ENCODE results near the gene MUS81.

Gene MUS81

DNA sequence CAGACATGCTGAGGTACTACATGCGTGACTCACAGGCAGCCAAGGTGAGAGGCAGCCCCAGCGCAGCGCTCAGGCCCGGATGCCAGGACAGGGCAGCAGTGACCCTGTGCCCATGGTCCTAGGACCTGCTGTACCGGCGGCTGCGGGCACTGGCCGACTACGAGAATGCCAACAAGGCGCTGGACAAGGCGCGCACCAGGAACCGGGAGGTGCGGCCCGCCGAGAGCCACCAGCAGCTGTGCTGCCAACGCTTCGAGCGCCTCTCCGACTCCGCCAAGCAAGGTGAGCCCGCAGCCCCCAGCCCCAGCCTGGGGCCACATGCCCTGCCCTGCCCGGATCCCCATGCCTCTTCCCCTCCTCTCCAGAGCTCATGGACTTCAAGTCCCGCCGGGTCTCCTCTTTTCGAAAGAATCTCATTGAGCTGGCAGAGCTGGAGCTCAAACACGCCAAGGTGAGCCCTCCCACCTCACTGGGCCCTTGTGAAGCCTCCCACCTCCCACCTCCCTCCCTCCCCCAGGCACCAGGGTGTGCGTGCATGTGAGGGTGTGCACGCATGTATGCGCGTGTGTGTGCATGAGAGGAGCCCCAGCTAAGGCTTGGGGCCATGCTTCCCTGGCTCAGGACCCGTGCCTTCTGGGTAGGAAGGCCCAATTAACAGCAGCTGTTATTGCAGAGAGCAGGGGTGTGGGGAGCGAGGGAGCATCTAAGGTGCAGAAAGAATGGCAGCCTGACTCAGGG lies 7.6 kb upstream of the MUS81 start:
- TF ChIP-seq POLR2A (IDR thresholded peaks at IDR 0.05; ENCODE audit: low read depth, low read length) = no peak
- DNase-seq (ENCODE audit: insufficient read length, low spot score) (no peak), FAIRE-seq (no peak)

DNA sequence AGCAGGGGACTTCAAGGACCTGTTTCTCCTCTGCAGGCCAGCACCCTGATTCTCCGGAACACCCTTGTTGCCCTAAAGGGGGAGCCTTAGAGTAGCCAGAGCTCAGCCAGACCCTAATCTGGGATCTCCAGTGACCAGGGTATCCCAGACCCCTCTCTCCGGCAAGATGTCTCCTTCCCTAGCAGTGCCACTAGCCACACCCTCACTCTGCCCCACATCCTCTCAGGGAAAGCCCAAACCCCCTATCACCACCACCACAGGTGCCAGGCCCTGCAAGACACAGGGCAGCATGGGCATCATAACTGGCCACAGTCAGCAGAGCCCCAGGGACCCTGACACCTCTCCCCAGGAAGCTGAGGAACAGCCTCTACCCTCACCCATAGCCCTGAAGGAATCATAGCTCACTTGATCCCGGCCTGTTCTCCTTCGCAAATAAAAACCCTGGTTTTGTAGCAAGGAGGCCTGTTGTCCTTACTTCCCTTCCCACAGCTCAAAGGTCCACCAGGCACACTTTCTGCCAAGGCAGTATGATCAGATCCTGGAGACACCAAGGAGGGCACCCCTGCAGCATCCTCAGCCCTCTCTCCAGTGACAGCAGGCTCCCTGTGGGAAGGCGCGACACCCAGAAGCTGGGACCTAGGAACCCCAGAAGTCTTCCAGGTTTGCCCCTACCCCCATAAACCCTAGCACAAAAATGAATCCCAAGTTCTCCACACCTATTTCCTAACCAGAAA lies 6.8 kb upstream of the MUS81 start:
- FAIRE-seq (no peak), DNase-seq (ENCODE audit: insufficient read length, low spot score) (no peak)
- TF ChIP-seq POLR2A (IDR thresholded peaks at IDR 0.05; ENCODE audit: low read depth, low read length) = no peak

DNA sequence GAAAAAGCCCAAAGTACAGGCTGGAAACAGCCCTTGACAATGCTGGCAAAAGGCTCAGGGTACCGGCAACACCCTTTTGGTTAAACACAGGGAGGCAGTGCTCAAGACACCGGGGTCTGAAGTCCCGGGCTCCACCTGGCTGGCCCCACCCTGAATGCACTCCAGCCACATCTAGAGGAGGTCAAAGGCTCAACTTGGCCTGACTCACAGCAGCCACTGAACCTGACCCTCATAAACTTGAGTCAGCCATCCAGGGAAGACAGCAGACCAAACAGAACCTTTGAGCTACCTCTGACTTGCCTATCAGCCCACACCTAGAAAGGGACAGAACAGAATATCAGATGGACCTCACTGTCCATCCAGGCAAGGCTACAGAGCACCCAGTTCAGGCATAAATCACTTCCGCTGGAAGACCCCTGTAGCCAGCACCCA lies 6.1 kb upstream of the MUS81 start:
- FAIRE-seq (no peak), DNase-seq (ENCODE audit: insufficient read length, low spot score) (no peak)
- TF ChIP-seq POLR2A (IDR thresholded peaks at IDR 0.05; ENCODE audit: low read depth, low read length) = no peak

DNA sequence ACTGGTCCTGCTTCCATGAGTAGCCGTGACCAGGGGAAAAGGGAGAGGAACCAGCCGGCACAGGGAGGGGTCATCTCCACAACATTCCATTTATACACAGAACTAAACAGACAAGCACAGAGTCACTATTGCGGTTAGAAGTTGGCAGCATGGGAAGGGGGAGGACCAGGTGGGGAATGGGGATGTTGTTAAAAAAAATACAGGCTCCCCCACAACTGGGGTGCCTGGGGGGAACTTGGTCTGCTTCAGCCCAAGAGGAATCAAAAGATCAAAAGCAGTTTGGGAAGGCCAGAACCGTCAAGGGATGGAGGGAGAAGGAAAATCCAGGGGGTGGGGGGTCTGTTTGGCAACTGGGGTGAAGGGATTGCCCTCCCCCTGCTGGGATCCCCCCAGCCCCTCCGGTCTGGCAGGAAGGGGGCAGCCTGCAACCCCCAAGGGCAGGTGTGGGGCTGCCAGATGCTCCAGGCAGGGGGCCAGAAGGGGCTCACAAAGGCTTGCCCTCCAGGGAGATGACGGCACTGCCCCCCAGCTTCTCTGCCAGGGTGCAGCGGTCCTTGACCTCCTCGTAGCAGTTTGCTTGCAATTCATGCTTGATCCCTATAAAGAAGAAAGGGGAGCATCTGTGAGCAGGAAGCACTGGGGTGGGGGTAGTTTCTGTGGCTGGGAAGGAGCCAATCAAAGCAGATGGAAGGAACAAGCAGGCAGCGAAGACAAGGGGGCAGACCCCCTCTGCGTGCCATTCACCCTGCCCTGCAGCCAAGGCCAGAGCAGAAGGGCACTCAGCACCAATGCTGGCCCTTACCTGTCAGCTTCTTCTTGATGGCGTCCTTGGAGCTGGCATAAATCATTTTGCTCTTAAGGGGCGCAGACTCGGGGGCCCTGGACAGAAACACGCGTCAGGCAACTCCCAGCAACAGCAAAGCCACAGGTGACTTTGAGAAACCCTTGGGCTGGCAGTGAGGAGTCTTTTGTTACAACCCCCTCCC lies 5.1 kb upstream of the MUS81 start:
- TF ChIP-seq POLR2A (IDR thresholded peaks at IDR 0.05; ENCODE audit: low read depth, low read length) = no peak
- FAIRE-seq (no peak), DNase-seq (ENCODE audit: insufficient read length, low spot score) (no peak)

DNA sequence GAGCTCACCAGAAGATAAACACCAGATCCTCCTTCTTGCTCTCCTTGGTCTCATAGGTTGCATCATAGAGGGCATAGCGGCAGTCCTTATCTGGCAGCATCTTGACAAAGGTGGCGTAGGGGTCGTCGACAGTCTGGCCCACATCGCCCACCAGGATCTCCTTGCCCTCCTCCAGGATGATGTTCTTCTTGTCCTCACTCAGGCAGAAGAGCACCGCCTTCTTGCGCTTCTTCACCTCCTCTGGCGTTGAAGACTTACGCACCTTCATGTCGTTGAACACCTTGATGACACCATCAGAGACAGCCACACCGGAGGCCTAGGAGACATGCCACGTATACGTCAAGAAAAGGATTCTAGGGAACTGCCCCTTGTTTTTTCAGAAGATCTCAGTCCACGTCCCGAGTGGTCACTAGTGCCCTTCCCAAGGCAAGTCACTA lies 4.3 kb upstream of the MUS81 start:
- DNase-seq (ENCODE audit: insufficient read length, low spot score) = no peak
- FAIRE-seq = no peak
- no peak for TF ChIP-seq POLR2A (IDR thresholded peaks at IDR 0.05; ENCODE audit: low read depth, low read length)

DNA sequence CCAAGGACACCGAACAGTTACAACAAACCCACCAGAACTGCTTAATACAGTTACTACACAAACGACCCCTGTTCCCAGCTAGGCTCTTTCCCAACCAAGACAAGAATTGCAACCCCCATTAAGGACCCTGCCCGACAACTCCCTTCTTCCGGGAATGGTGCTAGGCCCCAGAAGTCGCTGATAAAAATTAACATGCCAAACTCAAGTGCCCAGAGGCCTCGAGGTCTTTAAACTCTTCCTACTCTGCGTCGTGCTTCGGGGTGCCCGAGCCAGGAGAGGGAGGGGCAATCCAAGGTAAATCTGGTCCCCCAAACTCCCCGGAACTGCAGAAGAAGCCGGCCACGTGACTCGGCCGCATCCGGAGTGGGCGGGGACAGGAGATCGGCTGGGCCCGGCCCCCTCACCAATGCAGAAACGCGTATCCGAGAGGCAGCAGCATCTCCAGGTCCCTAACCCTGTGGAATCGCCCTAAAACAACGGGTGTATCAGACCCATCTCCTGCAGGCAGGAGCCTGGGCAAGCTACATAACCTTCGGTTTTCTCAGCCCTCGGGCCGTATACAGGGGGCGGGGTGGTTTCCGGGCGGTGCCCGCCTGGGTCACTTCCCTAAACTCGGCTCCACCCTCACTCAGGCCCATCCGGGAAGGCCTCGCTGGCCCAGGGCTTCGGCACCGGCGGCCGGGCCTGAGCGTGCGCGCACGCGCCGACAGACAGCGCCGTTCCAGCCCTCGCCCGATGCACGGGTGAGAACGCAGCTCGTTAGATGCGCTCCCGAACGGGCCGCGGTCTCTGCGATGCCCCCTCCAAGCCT lies 3.3 kb upstream of the MUS81 start:
- DNase-seq (ENCODE audit: insufficient read length, low spot score) (peak; percentile 44), FAIRE-seq (no peak)
- TF ChIP-seq POLR2A (IDR thresholded peaks at IDR 0.05; ENCODE audit: low read depth, low read length) = peak; percentile 60

DNA sequence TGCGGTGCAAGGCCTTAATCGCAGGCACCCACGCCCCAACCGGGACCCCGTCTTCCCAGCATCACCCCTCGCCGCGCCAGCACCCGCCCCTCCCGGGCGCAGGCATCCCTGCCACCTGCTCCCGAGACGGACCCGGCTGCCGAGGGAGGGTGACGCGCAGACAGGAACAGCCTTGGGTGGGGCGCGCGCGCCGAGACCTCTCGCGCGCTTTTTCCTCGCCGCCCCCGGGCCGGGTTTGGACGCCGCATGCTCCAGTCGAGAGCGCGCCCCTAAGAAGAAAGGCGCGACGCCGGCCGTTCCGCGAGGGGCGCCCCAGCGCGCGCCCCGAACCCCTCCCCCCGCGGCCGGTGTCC lies 2.8 kb upstream of the MUS81 start:
- no peak for TF ChIP-seq POLR2A (IDR thresholded peaks at IDR 0.05; ENCODE audit: low read depth, low read length)
- DNase-seq (ENCODE audit: insufficient read length, low spot score) (no peak), FAIRE-seq (no peak)

DNA sequence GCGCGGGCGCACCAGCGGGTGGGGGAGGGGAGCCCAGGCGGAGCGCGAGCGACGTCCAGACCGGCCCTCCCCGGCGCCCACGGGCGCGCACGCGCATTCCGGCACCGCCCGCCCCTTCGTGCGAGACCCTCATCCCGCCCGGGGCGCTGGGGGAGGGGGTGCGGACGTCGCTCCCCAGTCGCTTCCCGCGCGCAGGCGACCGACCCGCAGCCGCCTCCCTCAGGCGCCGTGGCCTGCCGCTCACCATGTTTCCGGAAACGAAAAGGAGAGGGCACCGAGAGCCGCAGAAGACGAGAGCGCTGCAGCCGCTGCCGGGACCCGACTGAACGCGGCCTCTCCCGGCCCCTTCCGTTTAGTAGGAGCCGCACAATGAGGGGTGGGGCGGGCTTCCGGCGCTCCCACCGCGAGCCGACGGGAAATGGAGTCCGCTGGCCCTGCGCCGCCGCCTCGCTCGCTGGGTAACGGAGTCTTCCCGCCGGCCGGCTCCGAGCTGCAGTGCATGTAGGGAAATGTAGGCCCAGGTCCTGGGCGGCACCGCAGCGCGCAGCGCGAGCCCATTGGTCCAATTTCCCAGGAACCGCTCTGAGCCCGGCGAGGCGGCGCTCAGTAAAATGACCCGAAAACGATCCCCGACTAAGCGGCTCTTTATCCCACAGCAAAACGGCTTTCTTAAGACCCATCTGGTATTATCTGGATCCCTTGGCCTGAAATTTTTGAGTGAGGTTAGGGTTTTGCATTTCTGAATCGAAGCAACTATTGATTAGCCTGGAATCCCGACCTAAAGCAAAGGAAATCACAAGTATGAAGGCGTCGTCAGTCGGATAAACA lies 2.2 kb upstream of the MUS81 start, which contains the start of gene CFL1:
Gene CFL1, minus strand, starts transcription at position 328 of the 828 bp plus-strand sequence. Its CDS starts 81 bp downstream, at position 247.
- TF ChIP-seq POLR2A (IDR thresholded peaks at IDR 0.05; ENCODE audit: low read depth, low read length) = peak; percentile 99
- no peak for FAIRE-seq
- peak; percentile 86 for DNase-seq (ENCODE audit: insufficient read length, low spot score)

DNA sequence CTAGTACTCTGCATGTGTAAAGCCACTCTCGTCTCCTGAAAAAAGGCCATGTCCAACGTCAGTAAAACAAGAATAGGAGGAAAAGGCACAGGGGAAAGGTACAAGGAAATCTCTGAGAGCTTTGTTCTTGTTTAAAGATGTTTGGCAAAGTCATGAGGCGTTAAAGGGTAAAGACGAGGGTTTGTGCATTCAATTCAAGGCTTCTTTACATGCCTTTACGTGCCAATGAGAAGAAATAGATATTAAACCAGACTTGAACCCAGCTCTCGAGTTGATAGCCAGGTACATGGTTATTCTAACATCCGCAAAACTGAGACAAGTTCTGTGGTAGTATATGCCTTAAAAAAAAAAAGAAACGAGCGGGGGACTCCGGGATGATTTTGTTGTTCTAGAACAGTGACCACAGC lies 1.5 kb upstream of the MUS81 start:
- TF ChIP-seq POLR2A (IDR thresholded peaks at IDR 0.05; ENCODE audit: low read depth, low read length) = no peak
- no peak for DNase-seq (ENCODE audit: insufficient read length, low spot score)
- FAIRE-seq = no peak

DNA sequence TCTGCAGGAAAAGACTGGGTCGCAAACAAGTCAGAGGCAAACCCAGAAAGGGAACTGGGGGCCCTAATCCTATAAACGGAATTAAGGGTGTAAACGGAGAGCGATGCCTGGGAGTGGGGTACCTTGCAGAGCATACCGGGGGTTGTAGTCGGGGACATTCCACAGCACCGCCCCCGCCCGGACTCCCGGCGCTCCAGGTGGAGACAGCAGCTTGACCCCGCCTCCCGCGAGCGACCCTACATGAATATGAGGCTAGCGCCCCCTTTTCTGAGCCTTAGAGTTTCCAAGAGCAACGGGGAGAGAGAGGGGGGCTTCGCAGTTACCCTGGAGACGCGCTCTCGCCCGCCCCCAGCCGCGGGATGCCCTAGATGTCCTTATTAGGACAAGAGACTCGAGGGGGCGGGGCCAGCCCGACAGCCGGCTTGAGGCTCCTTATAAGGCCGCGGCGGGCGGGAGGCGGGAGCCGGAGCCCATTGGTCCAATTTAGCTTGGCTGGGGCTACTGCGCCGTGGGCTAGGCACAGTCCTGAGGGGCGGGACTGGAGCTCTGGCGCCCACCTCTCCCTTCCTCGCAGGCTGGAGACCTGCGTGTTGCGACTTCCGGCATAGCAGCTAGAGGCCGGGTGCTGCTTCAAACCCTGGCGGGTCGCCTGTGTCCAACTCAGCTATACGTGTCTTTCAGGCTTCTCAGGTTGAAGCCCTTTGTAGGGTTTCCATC lies 980 bp upstream of the MUS81 start:
- peak; percentile 94 for DNase-seq (ENCODE audit: insufficient read length, low spot score)
- TF ChIP-seq POLR2A (IDR thresholded peaks at IDR 0.05; ENCODE audit: low read depth, low read length) = peak; percentile 54
- no peak for FAIRE-seq

DNA sequence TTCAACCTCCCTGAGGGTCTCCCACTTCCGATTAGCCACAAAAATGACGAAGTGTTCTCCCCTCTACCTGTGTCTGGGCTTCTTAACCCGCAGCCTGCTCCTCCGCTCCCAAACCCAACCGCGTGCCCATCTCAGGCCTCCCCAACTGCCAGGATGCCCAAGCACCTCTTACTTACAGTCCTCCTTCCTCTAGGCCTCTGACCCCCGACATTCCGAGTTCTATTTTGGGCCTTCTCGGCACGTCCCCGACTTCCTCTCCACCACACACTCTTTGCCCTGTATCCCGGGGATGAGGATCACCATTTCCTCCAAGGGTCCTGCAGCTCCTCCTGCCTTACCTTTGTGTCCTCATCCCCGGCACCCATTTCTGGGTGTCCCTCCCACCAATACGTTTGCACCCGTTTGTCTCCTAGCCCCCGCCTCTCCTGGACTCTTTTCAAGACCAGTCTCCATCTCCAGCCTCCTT lies 388 bp upstream of the MUS81 start:
- no peak for DNase-seq (ENCODE audit: insufficient read length, low spot score)
- no peak for TF ChIP-seq POLR2A (IDR thresholded peaks at IDR 0.05; ENCODE audit: low read depth, low read length)
- FAIRE-seq = no peak

DNA sequence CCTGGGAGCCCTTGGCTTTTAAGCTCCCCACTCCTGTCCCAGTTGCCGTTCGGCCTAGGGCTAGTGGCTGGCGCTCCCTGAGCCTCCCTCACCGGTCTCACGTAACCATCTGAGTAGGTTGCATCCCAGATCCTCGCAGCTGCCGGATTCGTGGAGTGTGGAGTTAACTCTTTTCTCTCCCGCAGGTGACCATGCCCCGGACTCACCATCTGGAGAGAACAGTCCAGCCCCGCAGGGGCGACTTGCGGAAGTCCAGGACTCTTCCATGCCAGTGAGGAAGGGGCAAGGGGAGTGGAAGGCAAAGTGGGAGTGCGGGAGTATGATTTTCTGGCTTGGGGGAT lies 902 bp downstream of the MUS81 start:
- DNase-seq (ENCODE audit: insufficient read length, low spot score) = no peak
- no peak for FAIRE-seq
- no peak for TF ChIP-seq POLR2A (IDR thresholded peaks at IDR 0.05; ENCODE audit: low read depth, low read length)

Data from H54 (cell line).